HCT116 (cell line): ENCODE data around the gene GH2. TPM values are rescaled to one million over a fixed set of nuclear protein-coding genes. Genes with fewer than 3 reads are reported as not detected.
A peak's percentile ranks its signal among the peaks of the same experiment; 100 is the strongest.

Experiments used
- ATAC-seq: fragments of 200-7000 bp; cut with Tn5 transposase; 2 replicates; pipeline ENCODE4 v1.9.1; 2020; ENCODE audit warnings: mild to moderate bottlenecking, moderate library complexity
- BruUV-seq: library from RNA; stranded (reverse); fragments of 400-500 nt; replicated peaks from 2 replicates; lab custom pipeline; 2021; lab: Mats Ljungman, UMichigan
- CTCF ChIA-PET: fragments of 300-600 bp; sonication (Branson Sonifier 250); formaldehyde crosslinking; loops from one replicate; lab custom pipeline; 2021; ENCODE audit warnings: antibody characterized with exemption; lab: Charles Lee
- POLR2A ChIA-PET: fragments of 300-600, 350-600 bp; sonication (Branson Sonifier 250); formaldehyde crosslinking; loops from one replicate; lab custom pipeline; 2021; ENCODE audit warnings: antibody characterized with exemption; lab: Charles Lee
- RAD21 ChIA-PET, 2 experiments: fragments of 300-600 bp; sonication (Branson Sonifier 250); formaldehyde crosslinking; loops; one replicate each; lab custom pipeline; 2023; ENCODE audit warnings: low total read pairs in 2 of 2; ENCODE audit not compliant: uncharacterized antibody in 2 of 2, unreplicated experiment in 2 of 2, low non-redundant PET in 1 of 2; lab: Charles Lee
- DNase-seq: peaks from one replicate; pipeline ENCODE4 v3.0.0-alpha.2; 2010; ENCODE audit warnings: low read depth, low spot score
- H2AFZ ChIP-seq: fragments of 200-600 bp; shearing (Covaris generic), sonication (generic); 2 replicates; pipeline ENCODE4 v1.6.1; 2017; ENCODE audit warnings: low read depth, mixed run types, mixed read lengths, antibody characterized with exemption, low read length; ENCODE audit not compliant: poor library complexity, severe bottlenecking
- H3K27ac ChIP-seq: 2 replicates; pipeline ENCODE4 v1.5.1; 2012; ENCODE audit warnings: low read depth, low read length
- H3K27me3 ChIP-seq: fragments of 200-600 bp; sonication (generic); 2 replicates; pipeline ENCODE4 v1.6.1; 2016; ENCODE audit warnings: mixed run types, low read length, mixed read lengths; ENCODE audit not compliant: insufficient read depth
- H3K36me3 ChIP-seq, 2 experiments: fragments of 200-500 bp in 1 of 2; fragments of 200-600 bp in 1 of 2; sonication (Bioruptor generic) in 1 of 2; sonication (generic) in 1 of 2; 2 replicates each; pipeline versions ENCODE4 v1.5.1 to v1.6.1; 2014 to 2016; ENCODE audit warnings: low read length in 2 of 2, inconsistent platforms in 1 of 2, mixed read lengths in 1 of 2, mixed run types in 1 of 2; ENCODE audit not compliant: insufficient read depth in 2 of 2, control insufficient read depth in 1 of 2
- H3K4me1 ChIP-seq, 2 experiments: fragments of 200-600 bp in 1 of 2; sonication (generic) in 1 of 2; 2 replicates each; pipeline versions ENCODE4 v1.5.1 to v1.6.1; 2012 to 2017; ENCODE audit warnings: low read length in 2 of 2, inconsistent platforms in 1 of 2, mild to moderate bottlenecking in 1 of 2, mixed read lengths in 1 of 2, mixed run types in 1 of 2, moderate library complexity in 1 of 2; ENCODE audit not compliant: insufficient read depth in 2 of 2, control insufficient read depth in 1 of 2
- H3K4me2 ChIP-seq: fragments of 200-600 bp; sonication (generic); 2 replicates; pipeline ENCODE4 v1.6.1; 2017; ENCODE audit warnings: mixed run types, low read length, mixed read lengths
- H3K4me3 ChIP-seq, 2 experiments: fragments of 200-600 bp in 1 of 2; sonication (generic) in 1 of 2; replicated peaks in 1 of 2; 2 replicates each; pipeline ENCODE4 v1.5.1; 2011 to 2016; ENCODE audit warnings: low read length in 2 of 2, control low read depth in 1 of 2, low read depth in 1 of 2, mild to moderate bottlenecking in 1 of 2, mixed read lengths in 1 of 2, mixed run types in 1 of 2
- H3K79me2 ChIP-seq: fragments of 200-600 bp; sonication (generic); 2 replicates; pipeline ENCODE4 v1.6.1; 2017; ENCODE audit warnings: mild to moderate bottlenecking, mixed run types, low read length, moderate library complexity, mixed read lengths; ENCODE audit not compliant: insufficient read depth
- H3K9ac ChIP-seq: fragments of 200-600 bp; sonication (generic); 2 replicates; pipeline ENCODE4 v1.6.1; 2016; ENCODE audit warnings: low read length, mixed read lengths
- H3K9me2 ChIP-seq: fragments of 200-600 bp; sonication (generic), shearing (Covaris generic); 2 replicates; pipeline ENCODE4 v1.6.1; 2017; ENCODE audit warnings: mixed run types, mild to moderate bottlenecking, moderate library complexity; ENCODE audit not compliant: insufficient read depth
- H3K9me3 ChIP-seq, 2 experiments: fragments of 200-500 bp in 1 of 2; fragments of 200-600 bp in 1 of 2; sonication (Bioruptor generic) in 1 of 2; sonication (generic) in 1 of 2; 2 replicates each; pipeline ENCODE4 v1.6.1; 2014 to 2017; ENCODE audit warnings: low read length in 2 of 2, mixed read lengths in 2 of 2, inconsistent platforms in 1 of 2, low read depth in 1 of 2, mild to moderate bottlenecking in 1 of 2, mixed run types in 1 of 2, moderate library complexity in 1 of 2; ENCODE audit not compliant: control insufficient read depth in 1 of 2, insufficient read depth in 1 of 2
- H4K20me1 ChIP-seq: fragments of 200-600 bp; sonication (generic), shearing (Covaris generic); 2 replicates; pipeline ENCODE4 v1.6.1; 2017; ENCODE audit warnings: mixed run types, mild to moderate bottlenecking, moderate library complexity; ENCODE audit not compliant: insufficient read depth
- CTCF ChIP-seq, 3 experiments: fragments of 200-600 bp in 1 of 3; sonication (generic) in 1 of 3; IDR thresholded peaks in 2 of 3; conservative IDR thresholded peaks in 1 of 3; 2 replicates each; pipeline ENCODE4 v1.5.1; 2012 to 2017; ENCODE audit warnings: low read depth in 2 of 3, low read length in 2 of 3, antibody characterized with exemption in 1 of 3, borderline replicate concordance in 1 of 3, control low read depth in 1 of 3, mild to moderate bottlenecking in 1 of 3, mixed read lengths in 1 of 3, mixed run types in 1 of 3, moderate library complexity in 1 of 3; ENCODE audit not compliant: insufficient read depth in 1 of 3
- EGR1 ChIP-seq: IDR thresholded peaks from 2 replicates; pipeline ENCODE4 v1.6.1; 2012; ENCODE audit warnings: low read depth
- ELF1 ChIP-seq: IDR thresholded peaks from 2 replicates; pipeline ENCODE4 v1.6.1; 2012; ENCODE audit warnings: low read depth, borderline replicate concordance
- FOSL1 ChIP-seq: IDR thresholded peaks from 2 replicates; pipeline ENCODE4 v1.6.1; 2012; ENCODE audit warnings: low read depth
- POLR2A ChIP-seq: IDR thresholded peaks from 2 replicates; pipeline ENCODE4 v1.7.0; 2011; ENCODE audit warnings: borderline replicate concordance; ENCODE audit not compliant: insufficient read depth, insufficient read length; ENCODE audit errors: extremely low read depth
- POLR2AphosphoS5 ChIP-seq: IDR thresholded peaks from 2 replicates; pipeline ENCODE4 v1.6.1; 2011; ENCODE audit warnings: mild to moderate bottlenecking, low read depth, low read length, moderate library complexity
- TCF7L2 ChIP-seq: IDR thresholded peaks from 2 replicates; pipeline ENCODE4 v1.7.0; 2011; ENCODE audit warnings: borderline replicate concordance, inconsistent platforms; ENCODE audit not compliant: insufficient read depth, insufficient read length; ENCODE audit errors: extremely low read depth
- YY1 ChIP-seq: IDR thresholded peaks from 2 replicates; pipeline ENCODE4 v1.6.1; 2011; ENCODE audit warnings: low read length, low read depth, moderate library complexity, mild to moderate bottlenecking; ENCODE audit not compliant: insufficient replicate concordance; ENCODE audit errors: extremely low read depth
- ZBTB33 ChIP-seq: IDR thresholded peaks from 2 replicates; pipeline ENCODE4 v1.6.1; 2011; ENCODE audit warnings: mild to moderate bottlenecking, low read length, moderate library complexity; ENCODE audit not compliant: insufficient replicate concordance; ENCODE audit errors: extremely low read depth
- ZFX ChIP-seq: fragments of 450-650 bp; IDR thresholded peaks from 2 replicates; pipeline ENCODE4 v1.6.1; 2017
- intact Hi-C: fragments of 100-400 bp; cut with micrococcal nuclease; formaldehyde crosslinking; loops from 2 replicates; pipeline ENCODE4 v1.10.0; 2022
- total RNA-seq: library from RNA; stranded (reverse); gene quantifications from one replicate; pipeline ENCODE4 v1.2.1, GENCODE V29; 2021; ENCODE audit not compliant: unreplicated experiment

GH2 gene
- total RNA-seq, 1 experiment from 2014 or later: not detected

- Histone ChIP-seq H2AFZ (peak overlapping the region; percentile 5), H4K20me1 (no peaks in the 10 kb centered on the region), H3K9ac (peak overlapping the region; percentile 50), H3K27ac (peak overlapping the region; percentile 61), H3K4me1 (peaks cover 12 to 28% of the 10 kb centered on the region in 2 experiments), H3K4me2 (peak overlapping the region; percentile 77), H3K79me2 (no peaks in the 10 kb centered on the region), H3K36me3 (no peaks in the 10 kb centered on the region), H3K4me3 (peak overlapping the region; percentile 18 to 52), H3K9me2 (no peaks in the 10 kb centered on the region), H3K27me3 (no peaks in the 10 kb centered on the region), H3K9me3 (peaks cover 0 to 5% of the 10 kb centered on the region in 2 experiments; a peak in 1 of 4 replicates)
- TSS peak; percentile 58 for BruUV-seq
- intact Hi-C loops: no loop called here
- ChIA-PET POLR2A (no interaction called here), CTCF (interaction anchor here (0.7 to 1.3 kb wide), 10 partner anchors 9 to 423 kb away, joined by 3 to 9 read pairs (median 4); partner anchors contain the start of genes CCDC47, DDX42 and GH2), RAD21 (no interaction called here)
- TF ChIP-seq TCF7L2: peak; percentile 86
- TF ChIP-seq EGR1: no peak
- TF ChIP-seq FOSL1: no peak
- peak; percentile 17 for TF ChIP-seq POLR2A
- TF ChIP-seq ZBTB33: peak; percentile 43
- no peak for TF ChIP-seq ELF1
- TF ChIP-seq CTCF (IDR thresholded peaks at IDR 0.05 in 2 of 3, conservative IDR thresholded peaks at IDR 0.05 in 1 of 3; ENCODE audit: borderline replicate concordance in 1 of 3, insufficient read depth in 1 of 3, low read depth in 2 of 3, low read length in 2 of 3): peak in 2 of 3 experiments; percentile 56 to 68; a peak in 4 of 6 replicates
- peak; percentile 52; the same call in 1 of the 2 replicates for TF ChIP-seq ZFX
- TF ChIP-seq YY1: peak; percentile 41
- peak; percentile 56; the same call in 1 of the 2 replicates for TF ChIP-seq POLR2AphosphoS5
- DNase-seq: peak; percentile 99
- ATAC-seq: peak; percentile 94
These were observed 32.7 kb downstream of the GH2 start for GRCh38 chr17:63848834-63849689.
